GM20000 (cell line): Measurements from ENCODE around the gene MTMR3.

Experiments
- DNase-seq: peaks from one replicate; pipeline ENCODE4 v3.0.0; 2012; ENCODE audit warnings: low spot score
- TF ChIP-seq, protein P1 (sequence below): IDR thresholded peaks from 2 replicates; pipeline ENCODE4 v1.5.1; 2012; ENCODE audit warnings: mild to moderate bottlenecking, control low read depth; ENCODE audit errors: extremely low read depth, missing control alignments

The MTMR3 gene

GRCh38 chr22:30079952-30080533, 197.1 kb downstream of the MTMR3 start, which contains the start of gene HORMAD2:
TSS of gene HORMAD2 (plus strand) at chr22:30080464. CDS start at chr22:30093953, 13,489 bp downstream.
- peak; percentile 49 for DNase-seq
- TF ChIP-seq, protein P1, sequence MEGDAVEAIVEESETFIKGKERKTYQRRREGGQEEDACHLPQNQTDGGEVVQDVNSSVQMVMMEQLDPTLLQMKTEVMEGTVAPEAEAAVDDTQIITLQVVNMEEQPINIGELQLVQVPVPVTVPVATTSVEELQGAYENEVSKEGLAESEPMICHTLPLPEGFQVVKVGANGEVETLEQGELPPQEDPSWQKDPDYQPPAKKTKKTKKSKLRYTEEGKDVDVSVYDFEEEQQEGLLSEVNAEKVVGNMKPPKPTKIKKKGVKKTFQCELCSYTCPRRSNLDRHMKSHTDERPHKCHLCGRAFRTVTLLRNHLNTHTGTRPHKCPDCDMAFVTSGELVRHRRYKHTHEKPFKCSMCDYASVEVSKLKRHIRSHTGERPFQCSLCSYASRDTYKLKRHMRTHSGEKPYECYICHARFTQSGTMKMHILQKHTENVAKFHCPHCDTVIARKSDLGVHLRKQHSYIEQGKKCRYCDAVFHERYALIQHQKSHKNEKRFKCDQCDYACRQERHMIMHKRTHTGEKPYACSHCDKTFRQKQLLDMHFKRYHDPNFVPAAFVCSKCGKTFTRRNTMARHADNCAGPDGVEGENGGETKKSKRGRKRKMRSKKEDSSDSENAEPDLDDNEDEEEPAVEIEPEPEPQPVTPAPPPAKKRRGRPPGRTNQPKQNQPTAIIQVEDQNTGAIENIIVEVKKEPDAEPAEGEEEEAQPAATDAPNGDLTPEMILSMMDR = no peak
